GM12878 (cell line): ENCODE data around the gene SUSD1. TPM values are rescaled to one million over a fixed set of nuclear protein-coding genes. Genes with fewer than 3 reads are reported as not detected.

Experiments
- ATAC-seq: fragments of 200-7000 bp; cut with Tn5 transposase; 3 replicates; pipeline ENCODE4 v1.9.1; 2020; ENCODE audit warnings: mild to moderate bottlenecking, moderate library complexity
- BruUV-seq: library from RNA; stranded (reverse); fragments of 400-500 nt; replicated peaks from 2 replicates; lab custom pipeline; 2021; lab: Mats Ljungman, UMichigan
- CTCF ChIA-PET: fragments of 300-600 bp; sonication (Branson Sonifier 250); formaldehyde crosslinking; extraction: SDS; loops from one replicate; lab custom pipeline; 2021; ENCODE audit warnings: inconsistent platforms; lab: Yijun Ruan, JAX
- POLR2A ChIA-PET: fragments of 350-600 bp; formaldehyde crosslinking; extraction: SDS; loops from one replicate; lab custom pipeline; 2021; ENCODE audit warnings: inconsistent platforms; lab: Charles Lee
- RAD21 ChIA-PET: fragments of 300-600 bp; sonication (Branson Sonifier 250); formaldehyde crosslinking; loops from one replicate; lab custom pipeline; 2023; ENCODE audit warnings: antibody characterized with exemption; ENCODE audit not compliant: unreplicated experiment; lab: Charles Lee
- SMC1A ChIA-PET: fragments of 300-600 bp; sonication (Branson Sonifier 250); formaldehyde crosslinking; loops from one replicate; lab custom pipeline; 2023; ENCODE audit not compliant: unreplicated experiment, uncharacterized antibody; lab: Charles Lee
- DNase-seq: peaks from one replicate; pipeline ENCODE4 v3.0.0-alpha.2; 2011; ENCODE audit warnings: low read depth, low spot score
- FAIRE-seq: peaks from 3 replicates; lab custom pipeline; 2011; peaks lifted over from hg19 to GRCh38; lab: Jason Lieb, UNC
- H2AFZ ChIP-seq: 2 replicates; pipeline ENCODE4 v1.6.0; 2011; ENCODE audit warnings: low read depth, low read length, control low read depth; ENCODE audit not compliant: control insufficient read depth
- H3K27ac ChIP-seq: 2 replicates; pipeline ENCODE4 v1.5.1; 2011; ENCODE audit warnings: control low read depth; ENCODE audit not compliant: control insufficient read depth, insufficient read depth
- H3K27me3 ChIP-seq, 2 experiments: replicated peaks in 1 of 2; 2 replicates each; pipeline versions ENCODE4 v1.6.0 to v1.6.1; 2011; ENCODE audit warnings: low read length in 1 of 2; ENCODE audit not compliant: control insufficient read depth in 2 of 2, insufficient read depth in 2 of 2
- H3K36me3 ChIP-seq, 2 experiments: 2 replicates each; pipeline ENCODE4 v1.5.1; 2011; ENCODE audit warnings: low read length in 1 of 2; ENCODE audit not compliant: control insufficient read depth in 2 of 2, insufficient read depth in 2 of 2
- H3K4me1 ChIP-seq: 2 replicates; pipeline ENCODE4 v1.6.1; 2011; ENCODE audit warnings: mild to moderate bottlenecking, low read length, moderate library complexity, mixed read lengths; ENCODE audit not compliant: control insufficient read depth, insufficient read depth
- H3K4me2 ChIP-seq: 2 replicates; pipeline ENCODE4 v1.6.0; 2011; ENCODE audit warnings: control low read depth; ENCODE audit not compliant: control insufficient read depth, insufficient read depth
- H3K4me3 ChIP-seq: fragments of 200-600 bp; sonication (generic); 2 replicates; pipeline ENCODE4 v1.5.1; 2016
- H3K79me2 ChIP-seq: 2 replicates; pipeline ENCODE4 v1.6.0; 2011; ENCODE audit warnings: low read length; ENCODE audit not compliant: control insufficient read depth, insufficient read depth
- H3K9ac ChIP-seq: 2 replicates; pipeline ENCODE4 v1.8.0; 2011; ENCODE audit warnings: low read length, control low read depth, mixed read lengths; ENCODE audit not compliant: control insufficient read depth, insufficient read depth
- H3K9me3 ChIP-seq: replicated peaks from 3 replicates; pipeline ENCODE4 v1.5.1; 2011; ENCODE audit warnings: mild to moderate bottlenecking, low read length; ENCODE audit not compliant: control insufficient read depth, insufficient read depth
- H4K20me1 ChIP-seq: 2 replicates; pipeline ENCODE4 v1.6.0; 2011; ENCODE audit not compliant: control insufficient read depth, insufficient read depth
- BCL3 ChIP-seq: IDR thresholded peaks from 2 replicates; pipeline ENCODE4 v1.6.1; 2011; ENCODE audit warnings: borderline replicate concordance, low read depth, mild to moderate bottlenecking, moderate library complexity, low read length; ENCODE audit not compliant: insufficient read depth, poor library complexity, severe bottlenecking
- CBX3 ChIP-seq: fragments of 200-600 bp; sonication (generic); IDR thresholded peaks from 2 replicates; pipeline ENCODE4 v1.6.1; 2016; ENCODE audit warnings: low read depth, borderline replicate concordance
- CHD2 ChIP-seq: IDR thresholded peaks from 2 replicates; pipeline ENCODE4 v1.6.1; 2011; ENCODE audit warnings: low read depth, low read length, improper control_type of control experiment, borderline replicate concordance
- MLLT1 ChIP-seq: fragments of 450-650 bp; IDR thresholded peaks from 2 replicates; pipeline ENCODE4 v1.6.1; 2016; ENCODE audit warnings: mild to moderate bottlenecking
- NR2C1 ChIP-seq: fragments of 450-650 bp; IDR thresholded peaks from 2 replicates; pipeline ENCODE4 v1.6.1; 2017; ENCODE audit warnings: antibody characterized with exemption, mild to moderate bottlenecking, moderate library complexity
- PAX5 ChIP-seq: IDR thresholded peaks from 2 replicates; pipeline ENCODE4 v1.6.1; 2011; ENCODE audit warnings: low read depth, low read length, borderline replicate concordance
- POLR2A ChIP-seq: IDR thresholded peaks from 2 replicates; pipeline ENCODE4 v1.6.1; 2011; ENCODE audit warnings: low read depth, mild to moderate bottlenecking, low read length
- POLR2AphosphoS5 ChIP-seq: IDR thresholded peaks from 2 replicates; pipeline ENCODE4 v1.6.1; 2011; ENCODE audit warnings: mild to moderate bottlenecking, low read length, inconsistent platforms
- SP1 ChIP-seq: IDR thresholded peaks from one replicate; pipeline ENCODE4 v1.6.1; 2011; ENCODE audit warnings: low read depth, low read length
- TBL1XR1 ChIP-seq: IDR thresholded peaks from 2 replicates; pipeline ENCODE4 v1.6.1; 2012; ENCODE audit warnings: low read depth, low read length, improper control_type of control experiment
- ZNF592 ChIP-seq: fragments of 450-650 bp; IDR thresholded peaks from 2 replicates; pipeline ENCODE4 v1.6.1; 2017; ENCODE audit warnings: mild to moderate bottlenecking, moderate library complexity
- WGBS: methylation state at CpG from one replicate; pipeline ENCODE4 v1.1.6; 2016; ENCODE audit warnings: low lambda C conversion rate; ENCODE audit not compliant: insufficient replicate concordance, insufficient coverage; ENCODE audit errors: missing lambda C conversion rate; 5-methylcytosine and 5-hydroxymethylcytosine counted together
- in situ Hi-C: fragments of 300-500 bp; cut with MboI; formaldehyde crosslinking; loops from 9 replicates; pipeline ENCODE4 v1.14.3; 2018; ENCODE audit warnings: mixed read lengths
- intact Hi-C: fragments of 100-400 bp; cut with micrococcal nuclease; formaldehyde crosslinking; loops from one replicate; pipeline ENCODE4 v1.14.2; 2022; ENCODE audit not compliant: unreplicated experiment
- polyA plus RNA-seq, 11 experiments: library from polyadenylated mRNA; depleted of rRNA in 4 of 11; unstranded in 6 of 11; stranded (reverse) in 5 of 11; fragments of >200 nt; fragmentation: Nextera tagmentation in 4 of 11; fragmentation: Illumina TruSeq in 1 of 11; extraction: Ambion mirVana in 4 of 11; extraction: Trizol in 1 of 11; gene quantifications; 1 replicate in 1 of 11; 2 replicates in 10 of 11; pipeline versions ENCODE4 v1.2.1 to v1.2.3, GENCODE V29; 2011 to 2016; ENCODE audit warnings: inconsistent platforms in 2 of 11, missing spikeins in 2 of 11, low read depth in 1 of 11
- total RNA-seq, 4 experiments: library from RNA; depleted of rRNA in 3 of 4; stranded (reverse); fragments of >200 nt in 3 of 4; fragmentation: Illumina TruSeq in 1 of 4; extraction: Trizol in 1 of 4; gene quantifications; 2 replicates each; pipeline versions ENCODE4 v1.2.1 to v1.2.3, GENCODE V29; 2013 to 2021

Gene SUSD1
- total and polyA plus RNA-seq, 10 of the 15 experiments (the other 5 are each of a cell fraction or from before 2014, with no cell fraction given): 6.7 to 20.8 (median 13.2) TPM

GRCh38 chr9:112207451-112207850 lies 32.4 kb upstream of the SUSD1 start:
- H3K4me3 ChIP-seq: no peak overlapping the region
- SMC1A ChIA-PET: interaction anchor here (0.9 to 1.6 kb wide), 2 partner anchors 19 to 28 kb away, joined by 3 to 4 read pairs; no protein-coding TSS in a partner anchor
- intact Hi-C loops: no loop called here
- H3K27ac ChIP-seq: no peak overlapping the region
- TF ChIP-seq CHD2 (no peak), POLR2AphosphoS5 (no peak)
- no peak for DNase-seq
- ATAC-seq: no peak
- in situ Hi-C loops: no loop called here
- H3K9ac ChIP-seq: no peak overlapping the region
- 94% methylated on average over 1 of the region's 1 CpG for WGBS
- BruUV-seq: TSS peak; percentile 11
- POLR2A ChIA-PET: no interaction called here
- no peak overlapping the region for H3K4me2 ChIP-seq
- H3K4me1 ChIP-seq: no peaks in the 10 kb centered on the region
- CTCF ChIA-PET: interaction anchor here (1.2 kb wide), 1 partner anchor 159 kb away, joined by 3 read pairs; no protein-coding TSS in a partner anchor
- no peaks in the 10 kb centered on the region for H4K20me1 ChIP-seq
- H3K36me3 ChIP-seq: peaks cover 0 to 17% of the 10 kb centered on the region in 2 experiments; a peak in 3 of 4 replicates
- H2AFZ ChIP-seq: no peak overlapping the region
- no peak for FAIRE-seq
- H3K27me3 ChIP-seq: no peaks in the 10 kb centered on the region
- RAD21 ChIA-PET: no interaction called here
- peaks cover 3% of the 10 kb centered on the region; the same call in 2 of the 3 replicates for H3K9me3 ChIP-seq
- H3K79me2 ChIP-seq: no peaks in the 10 kb centered on the region

GRCh38 chr9:112203536-112203935 lies 28.4 kb upstream of the SUSD1 start:
- Histone ChIP-seq H3K36me3 (peaks cover 0 to 3% of the 10 kb centered on the region in 2 experiments; a peak in 2 of 4 replicates), H3K4me3 (no peak overlapping the region), H3K4me1 (no peaks in the 10 kb centered on the region), H3K27ac (no peak overlapping the region), H3K9ac (no peak overlapping the region), H3K79me2 (no peaks in the 10 kb centered on the region), H3K4me2 (no peak overlapping the region), H4K20me1 (no peaks in the 10 kb centered on the region), H2AFZ (no peak overlapping the region), H3K9me3 (peaks cover 1% of the 10 kb centered on the region; the same call in 2 of the 3 replicates), H3K27me3 (no peaks in the 10 kb centered on the region)
- ChIA-PET POLR2A (no interaction called here), RAD21 (no interaction called here), CTCF (interaction anchor here (0.6 to 0.8 kb wide), 2 partner anchors 9 to 40 kb away, joined by 3 read pairs; no protein-coding TSS in a partner anchor), SMC1A (no interaction called here)
- DNase-seq: no peak
- in situ Hi-C loops (no loop called here), intact Hi-C loops (no loop called here)
- no peak for FAIRE-seq
- BruUV-seq: no TSS peak
- no peak for ATAC-seq
- 41% methylated on average over 2 of the region's 2 CpGs for WGBS
- no peak for TF ChIP-seq NR2C1
- no peak for TF ChIP-seq BCL3
- no peak for TF ChIP-seq MLLT1
- TF ChIP-seq ZNF592: no peak
- no peak for TF ChIP-seq POLR2A
- no peak for TF ChIP-seq TBL1XR1
- TF ChIP-seq CBX3: no peak
- TF ChIP-seq PAX5: no peak
- no peak for TF ChIP-seq SP1
